ENCODE data around the gene TTC32. TPM values are rescaled to one million over a fixed set of nuclear protein-coding genes. Genes with fewer than 3 reads are reported as not detected.

TTC32 gene
- total RNA-seq, result 4.2 and 7.0 TPM in 2 replicates

DNA sequence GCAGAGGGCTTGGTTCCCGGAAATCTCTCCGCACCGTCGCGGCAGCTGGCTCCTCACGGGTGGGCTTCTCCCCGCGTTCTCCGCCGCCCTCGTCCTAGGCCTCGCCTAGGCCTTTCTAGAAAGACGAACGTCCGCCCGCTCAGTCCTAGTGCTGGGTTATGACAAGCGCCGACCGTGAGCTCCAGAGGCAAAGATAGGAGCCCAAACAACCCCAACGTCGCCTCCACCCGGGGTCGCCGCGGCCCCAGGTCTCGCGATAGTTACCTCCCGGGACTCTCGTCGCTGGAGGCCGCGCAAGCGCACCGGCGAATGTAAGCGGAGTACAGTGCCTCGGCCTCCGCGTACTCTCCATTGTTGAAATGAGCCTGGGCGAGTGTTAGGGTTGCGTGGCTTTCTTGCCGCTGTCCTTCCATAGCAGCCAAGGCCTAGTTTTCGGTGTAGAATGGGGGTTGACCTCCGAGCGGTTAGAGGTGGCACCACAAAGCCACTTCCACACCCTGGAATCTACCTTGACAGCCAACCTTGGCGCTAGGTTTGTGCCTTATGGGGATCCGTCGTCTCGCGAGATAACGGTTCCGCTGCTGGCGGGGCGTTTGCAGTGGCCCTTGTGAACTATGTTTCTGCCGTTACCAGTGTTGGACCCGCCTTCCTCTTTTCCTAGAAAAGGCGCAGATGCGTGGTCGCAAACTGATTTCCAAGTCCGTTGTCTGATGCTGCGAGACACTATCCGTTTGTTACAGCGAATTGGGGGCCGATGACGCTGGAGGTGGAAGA, at the start of gene TTC32:
Gene TTC32, minus strand, starts transcription at position 542 of the 774 bp plus-strand sequence. Its CDS starts 129 bp downstream, at position 413.

Other genes starting within 250 kb of the TTC32 start
- 10.7 and 12.1 TPM in 2 replicates for gene WDR35, start 88.1 kb upstream of the TTC32 start, total RNA-seq
- 0.28 and 0.58 TPM in 2 replicates for gene MATN3, start 110.7 kb upstream of the TTC32 start, total RNA-seq
- 136 and 256 TPM in 2 replicates for gene LAPTM4A, start 149.6 kb upstream of the TTC32 start, total RNA-seq

Data from regular cardiac myocyte (primary cell).